ENCODE data around the gene TAPBP. TPM values are rescaled to one million over a fixed set of nuclear protein-coding genes. Genes with fewer than 3 reads are reported as not detected.

TAPBP gene
- total and polyA plus RNA-seq, 9 of the 15 experiments (the other 6 are each of a cell fraction or from before 2014, with no cell fraction given), result 5.6 to 74.0 (median 22.3) TPM

- TF ChIP-seq REST (IDR thresholded peaks at IDR 0.05; ENCODE audit: borderline replicate concordance) (peak; percentile 62), REST (CRISPR knock-in tag; IDR thresholded peaks at IDR 0.05; ENCODE audit: low read depth) (peak; percentile 68), CCNT2 (IDR thresholded peaks at IDR 0.05; ENCODE audit: borderline replicate concordance, extremely low read depth, insufficient read length, low read depth, low read length) (no peak), BHLHE40 (IDR thresholded peaks at IDR 0.05; ENCODE audit: low read length) (no peak; the same call in 1 of the 2 replicates), LEF1 (IDR thresholded peaks at IDR 0.05) (peak; percentile 41), ZNF551 (CRISPR knock-in tag; IDR thresholded peaks at IDR 0.05) (no peak), POLR2H (tag; IDR thresholded peaks at IDR 0.05; ENCODE audit: low read depth) (peak; percentile 95), ZBTB26 (CRISPR knock-in tag; IDR thresholded peaks at IDR 0.05) (no peak), TCFL5 (CRISPR knock-in tag; conservative IDR thresholded peaks at IDR 0.05) (no peak; the same call in 1 of the 2 replicates), TRIM24 (IDR thresholded peaks at IDR 0.05) (peak; percentile 34 to 72; a peak in 2 of 4 replicates), TAF15 (IDR thresholded peaks at IDR 0.05; ENCODE audit: low read depth, low read length) (no peak), NCOA2 (IDR thresholded peaks at IDR 0.05; ENCODE audit: partially characterized antibody in 2 of 2) (no peak), ZNF609 (CRISPR knock-in tag; IDR thresholded peaks at IDR 0.05; ENCODE audit: borderline replicate concordance) (no peak), RUNX1 (IDR thresholded peaks at IDR 0.05; ENCODE audit: low read depth) (no peak)
These were observed 14.5 kb downstream of the TAPBP start (continued) for GRCh38 chr6:33299237-33299944.

Measured in K562 (cell line).